Prostate gland (tissue), 2 donors: ENCODE measurements around the gene NUTF2.

Experiments
- POLR2A ChIP-seq: fragments of 450-650 bp; IDR thresholded peaks from one replicate; pipeline ENCODE4 v1.6.1; 2016; ENCODE audit warnings: antibody characterized with exemption, mild to moderate bottlenecking
- TF ChIP-seq, protein P1 (sequence below), 4 experiments: fragments of 200-600 bp in 2 of 4; fragments of 450-650 bp in 2 of 4; sonication (generic) in 2 of 4; IDR thresholded peaks; 1 replicate in 3 of 4; 2 replicates in 1 of 4; pipeline ENCODE4 v1.5.1; 2016 to 2019; ENCODE audit warnings: antibody characterized with exemption in 4 of 4, mild to moderate bottlenecking in 2 of 4, moderate library complexity in 2 of 4

GRCh38 chr16:67857547-67858233 is 11.0 kb downstream of the NUTF2 start:
- TF ChIP-seq, protein P1, sequence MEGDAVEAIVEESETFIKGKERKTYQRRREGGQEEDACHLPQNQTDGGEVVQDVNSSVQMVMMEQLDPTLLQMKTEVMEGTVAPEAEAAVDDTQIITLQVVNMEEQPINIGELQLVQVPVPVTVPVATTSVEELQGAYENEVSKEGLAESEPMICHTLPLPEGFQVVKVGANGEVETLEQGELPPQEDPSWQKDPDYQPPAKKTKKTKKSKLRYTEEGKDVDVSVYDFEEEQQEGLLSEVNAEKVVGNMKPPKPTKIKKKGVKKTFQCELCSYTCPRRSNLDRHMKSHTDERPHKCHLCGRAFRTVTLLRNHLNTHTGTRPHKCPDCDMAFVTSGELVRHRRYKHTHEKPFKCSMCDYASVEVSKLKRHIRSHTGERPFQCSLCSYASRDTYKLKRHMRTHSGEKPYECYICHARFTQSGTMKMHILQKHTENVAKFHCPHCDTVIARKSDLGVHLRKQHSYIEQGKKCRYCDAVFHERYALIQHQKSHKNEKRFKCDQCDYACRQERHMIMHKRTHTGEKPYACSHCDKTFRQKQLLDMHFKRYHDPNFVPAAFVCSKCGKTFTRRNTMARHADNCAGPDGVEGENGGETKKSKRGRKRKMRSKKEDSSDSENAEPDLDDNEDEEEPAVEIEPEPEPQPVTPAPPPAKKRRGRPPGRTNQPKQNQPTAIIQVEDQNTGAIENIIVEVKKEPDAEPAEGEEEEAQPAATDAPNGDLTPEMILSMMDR (IDR thresholded peaks at IDR 0.05): no peak
- TF ChIP-seq POLR2A: no peak
